Heart left ventricle (tissue), 13 donors: ENCODE data around the gene ERO1A.

ENCODE experiments used
- POLR2A ChIP-seq, 2 donors: fragments of 450-650 bp; IDR thresholded peaks; one replicate each; pipeline ENCODE4 v1.6.1; 2017; ENCODE audit warnings: antibody characterized with exemption in 2 of 2, mild to moderate bottlenecking in 2 of 2, moderate library complexity in 2 of 2
- TF ChIP-seq, protein P1 (sequence below), 12 donors: fragments of 200-600 bp; sonication (generic) in 4 of 12; IDR thresholded peaks; one replicate each; pipeline versions ENCODE4 v1.5.0 to v1.8.0; 2018 to 2022; ENCODE audit warnings: antibody characterized with exemption in 12 of 12, mild to moderate bottlenecking in 5 of 12
- donor health status: ischemic (EF 13 %, LVEDD 7.1; RV severe dilation, severe dysfunction).
- donor health status: DM: no; HTN: yes; CAD: no.
- donor health status: DM: no; HTN: no; CAD: no.
- donor health status: ischemic (EF 25% LVEDD 6.9; RV normal size, moderate dysfunction).
- donor health status: ischemic (EF 25% LVEDD 5.7; RV mildly dilated, moderate dysfunction).
- donor health status: ischemic (EF 35%, LVEDD 5.7; RV mildly dilated, moderate dysfunction).
- donor health status: nonischemic (EF 11% LVEDD 7.7; RV severe dilation, severe dysfunction).
- donor health status: DM: yes; HTN: yes; CAD: no.
- donor health status: PGD.
- donor health status: ischemic (EF 29% LVEDD 5.4; RV normal size, mild dysfunction).
- donor health status: nonischemic (EF 23%, LVEDD 6.1; RV moderate dilation, normal function).

DNA sequence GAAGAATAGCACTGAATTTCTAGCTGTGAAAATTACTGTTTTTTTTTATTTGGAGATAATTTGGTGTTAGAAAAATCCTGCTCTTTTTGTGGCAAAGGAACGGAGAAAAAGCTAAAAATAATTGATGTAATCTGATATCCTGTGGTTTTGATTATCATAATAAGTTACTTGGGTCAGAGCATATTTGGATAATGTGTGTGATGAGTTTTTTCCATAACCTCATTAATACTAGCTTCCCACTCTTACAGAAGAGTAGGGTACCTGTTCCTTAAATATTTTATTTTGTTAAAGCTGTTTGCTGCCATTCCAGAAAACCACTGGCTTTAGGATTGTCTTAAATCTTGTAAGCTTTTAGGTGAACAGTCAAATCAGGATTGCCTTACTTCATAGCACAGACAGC, 16.3 kb upstream of the ERO1A start:
- TF ChIP-seq, protein P1, sequence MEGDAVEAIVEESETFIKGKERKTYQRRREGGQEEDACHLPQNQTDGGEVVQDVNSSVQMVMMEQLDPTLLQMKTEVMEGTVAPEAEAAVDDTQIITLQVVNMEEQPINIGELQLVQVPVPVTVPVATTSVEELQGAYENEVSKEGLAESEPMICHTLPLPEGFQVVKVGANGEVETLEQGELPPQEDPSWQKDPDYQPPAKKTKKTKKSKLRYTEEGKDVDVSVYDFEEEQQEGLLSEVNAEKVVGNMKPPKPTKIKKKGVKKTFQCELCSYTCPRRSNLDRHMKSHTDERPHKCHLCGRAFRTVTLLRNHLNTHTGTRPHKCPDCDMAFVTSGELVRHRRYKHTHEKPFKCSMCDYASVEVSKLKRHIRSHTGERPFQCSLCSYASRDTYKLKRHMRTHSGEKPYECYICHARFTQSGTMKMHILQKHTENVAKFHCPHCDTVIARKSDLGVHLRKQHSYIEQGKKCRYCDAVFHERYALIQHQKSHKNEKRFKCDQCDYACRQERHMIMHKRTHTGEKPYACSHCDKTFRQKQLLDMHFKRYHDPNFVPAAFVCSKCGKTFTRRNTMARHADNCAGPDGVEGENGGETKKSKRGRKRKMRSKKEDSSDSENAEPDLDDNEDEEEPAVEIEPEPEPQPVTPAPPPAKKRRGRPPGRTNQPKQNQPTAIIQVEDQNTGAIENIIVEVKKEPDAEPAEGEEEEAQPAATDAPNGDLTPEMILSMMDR (IDR thresholded peaks at IDR 0.05), result no peak
- no peak for TF ChIP-seq POLR2A (IDR thresholded peaks at IDR 0.05)
